ENCODE measurements around the gene MIP. TPM values are rescaled to one million over a fixed set of nuclear protein-coding genes. Genes with fewer than 3 reads are reported as not detected.
"Not testable (repeated sequence)": the region's sequence is repeated elsewhere in the genome, so short reads cannot be mapped to it uniquely, and the experiment has no call there.

Gene MIP
- total and polyA plus RNA-seq, 3 experiments from 2014 or later: 0.07 TPM; not detected in 2

GRCh38 chr12:56461235-56462159 lies 7.0 kb upstream of the MIP start:
- no peak for DNase-seq
- Histone ChIP-seq H3K27ac (ENCODE audit: low read depth, low read length) (no peak overlapping the region), H3K36me3 (ENCODE audit: insufficient read depth, low read length) (no peaks in the 10 kb centered on the region), H3K27me3 (ENCODE audit: insufficient read depth, low read length, poor library complexity, severe bottlenecking) (no peaks in the 10 kb centered on the region), H3K4me3 (ENCODE audit: low read length) (no peak overlapping the region), H3K9me3 (ENCODE audit: low read length) (no peaks in the 10 kb centered on the region), H3K4me1 (ENCODE audit: insufficient read depth, low read length) (peaks cover 4% of the 10 kb centered on the region)
- Mint-ChIP-seq H3K4me3 (no peak overlapping the region), H3K4me1 (peaks cover 3 to 5% (median 5%) of the 10 kb centered on the region in 3 donors), H3K27ac (no peak overlapping the region), H3K27me3 (no peaks in the 10 kb centered on the region), H3K36me3 (no peaks in the 10 kb centered on the region), H3K9me3 (no peaks in the 10 kb centered on the region)
- ChIA-PET POLR2A (interaction anchor here (1.0 kb wide), 2 partner anchors 194 to 203 kb away, joined by 3 read pairs; partner anchors contain the start of gene ANKRD52), CTCF (interaction anchor here (1.4 to 2.7 kb wide), 4 partner anchors 12 to 272 kb away, joined by 3 to 8 read pairs (median 4); partner anchors contain the start of genes CNPY2, SMARCC2 and TIMELESS)

DNA sequence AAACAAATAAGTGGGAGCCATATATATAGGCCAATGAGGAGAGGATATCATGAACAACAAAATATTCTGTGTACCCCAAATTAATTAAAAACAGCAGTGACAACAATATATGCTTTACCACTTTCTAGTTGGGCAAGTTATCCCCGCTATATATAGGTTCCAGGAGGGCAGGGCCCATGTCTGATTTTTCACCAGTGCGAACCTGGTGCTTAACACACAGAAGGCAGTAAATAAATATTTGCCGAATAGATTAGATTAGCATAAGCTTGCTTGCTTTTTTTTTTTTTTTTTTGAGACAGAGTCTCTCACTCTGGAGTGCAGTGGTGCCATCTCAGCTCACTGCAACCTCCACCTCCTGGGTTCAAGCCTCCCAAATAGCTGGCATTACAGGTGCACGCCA lies 3.4 kb upstream of the MIP start:
- peaks cover 0 to 2% of the 10 kb centered on the region in 2 donors for H3K27me3 Mint-ChIP-seq
- no peak for DNase-seq
- Histone ChIP-seq H3K4me1 (ENCODE audit: insufficient read depth, low read length) (no peaks in the 10 kb centered on the region), H3K27ac (ENCODE audit: low read depth, low read length) (no peak overlapping the region), H3K36me3 (ENCODE audit: insufficient read depth, low read length) (no peaks in the 10 kb centered on the region), H3K27me3 (ENCODE audit: insufficient read depth, low read length, poor library complexity, severe bottlenecking) (no peaks in the 10 kb centered on the region), H3K9me3 (ENCODE audit: low read length) (no peaks in the 10 kb centered on the region), H3K4me3 (ENCODE audit: low read length) (no peak overlapping the region)
- no peaks in the 10 kb centered on the region for H3K4me1 Mint-ChIP-seq
- no peaks in the 10 kb centered on the region for H3K9me3 Mint-ChIP-seq
- H3K4me3 Mint-ChIP-seq: no peak overlapping the region
- no peak overlapping the region for H3K27ac Mint-ChIP-seq
- ChIA-PET POLR2A (interaction anchor here (0.6 to 0.7 kb wide), 3 partner anchors 13 to 253 kb away, joined by 4 to 9 read pairs (median 6); partner anchors contain the start of gene STAT2), CTCF (no interaction called here)
- no peaks in the 10 kb centered on the region for H3K36me3 Mint-ChIP-seq

- no peaks in the 10 kb centered on the region for H3K36me3 ChIP-seq (ENCODE audit: insufficient read depth, low read length)
- Mint-ChIP-seq H3K27me3 (peaks cover 0 to 2% of the 10 kb centered on the region in 2 donors), H3K27ac (no peak overlapping the region), H3K4me1 (peaks cover 14 to 16% (median 16%) of the 10 kb centered on the region in 3 donors), H3K36me3 (peaks cover 0 to 4% (median 0%) of the 10 kb centered on the region in 3 donors), H3K9me3 (no peaks in the 10 kb centered on the region), H3K4me3 (peak overlapping the region in 3 of 7 donors; percentile 9 to 68 (median 62))
- no peak overlapping the region for H3K4me3 ChIP-seq (ENCODE audit: low read length)
- H3K4me1 ChIP-seq (ENCODE audit: insufficient read depth, low read length): peaks cover 8% of the 10 kb centered on the region
- no peak for DNase-seq
- ChIA-PET CTCF (interaction anchor here (1.4 to 4.6 kb wide), 2 partner anchors 13 to 332 kb away, joined by 3 to 27 read pairs; no protein-coding TSS in a partner anchor), POLR2A (interaction anchor here (0.6 to 0.7 kb wide), 3 partner anchors 53 to 524 kb away, joined by 3 to 5 read pairs (median 3); partner anchors contain the start of gene PYM1)
- H3K27me3 ChIP-seq (ENCODE audit: insufficient read depth, low read length, poor library complexity, severe bottlenecking): no peaks in the 10 kb centered on the region
- H3K27ac ChIP-seq (ENCODE audit: low read depth, low read length): no peak overlapping the region
- no peaks in the 10 kb centered on the region for H3K9me3 ChIP-seq (ENCODE audit: low read length)
Observed at GRCh38 chr12:56451147-56451546, 3.3 kb downstream of the MIP start.

DNA sequence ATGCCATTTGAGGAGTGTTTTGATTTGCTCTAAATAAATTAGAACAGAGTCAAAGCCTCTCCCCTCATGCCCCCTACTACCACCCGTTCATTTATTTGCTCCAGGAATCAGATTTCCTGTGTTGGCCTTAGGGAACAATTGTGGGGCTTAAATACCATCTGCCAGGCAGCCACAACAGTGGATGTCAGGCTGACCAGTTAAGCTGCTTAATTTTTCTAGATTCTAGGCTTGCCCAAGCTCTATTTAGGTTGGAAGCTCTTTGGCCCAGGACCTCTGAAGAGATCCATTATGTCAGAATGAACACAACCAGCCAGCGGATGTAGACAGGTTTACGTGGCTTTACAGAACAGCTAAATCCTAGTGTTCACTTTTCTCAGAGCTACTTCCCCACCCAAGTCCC lies 4.2 kb downstream of the MIP start:
- Mint-ChIP-seq H3K36me3 (peaks cover 0 to 4% (median 0%) of the 10 kb centered on the region in 3 donors), H3K9me3 (no peaks in the 10 kb centered on the region), H3K4me1 (peaks cover 14 to 16% (median 16%) of the 10 kb centered on the region in 3 donors), H3K4me3 (peak overlapping the region; percentile 91 to 96 (median 93)), H3K27me3 (no peaks in the 10 kb centered on the region), H3K27ac (peak overlapping the region in 6 of 8 donors; percentile 40 to 97 (median 94))
- Histone ChIP-seq H3K27ac (ENCODE audit: low read depth, low read length) (no peak overlapping the region), H3K4me3 (ENCODE audit: low read length) (peak overlapping the region; percentile 92), H3K36me3 (ENCODE audit: insufficient read depth, low read length) (no peaks in the 10 kb centered on the region), H3K9me3 (ENCODE audit: low read length) (no peaks in the 10 kb centered on the region), H3K27me3 (ENCODE audit: insufficient read depth, low read length, poor library complexity, severe bottlenecking) (no peaks in the 10 kb centered on the region), H3K4me1 (ENCODE audit: insufficient read depth, low read length) (peaks cover 8% of the 10 kb centered on the region)
- ChIA-PET CTCF (interaction anchor here (0.9 to 4.6 kb wide), 6 partner anchors 11 to 332 kb away, joined by 3 to 27 read pairs (median 4); partner anchors contain the start of gene CNPY2), POLR2A (interaction anchor here (0.5 to 1.9 kb wide), 12 partner anchors 10 to 1273 kb away, joined by 3 to 7 read pairs (median 4); partner anchors contain the start of genes ORMDL2, PYM1, SMARCC2 and SPRYD4)
- no peak for DNase-seq

GRCh38 chr12:56449622-56449984 lies 4.9 kb downstream of the MIP start:
- Histone ChIP-seq H3K4me3 (ENCODE audit: low read length) (peak overlapping the region; percentile 92), H3K9me3 (ENCODE audit: low read length) (no peaks in the 10 kb centered on the region), H3K27me3 (ENCODE audit: insufficient read depth, low read length, poor library complexity, severe bottlenecking) (no peaks in the 10 kb centered on the region), H3K36me3 (ENCODE audit: insufficient read depth, low read length) (no peaks in the 10 kb centered on the region), H3K27ac (ENCODE audit: low read depth, low read length) (peak overlapping the region; percentile 66), H3K4me1 (ENCODE audit: insufficient read depth, low read length) (peaks cover 8% of the 10 kb centered on the region)
- H3K27me3 Mint-ChIP-seq: no peaks in the 10 kb centered on the region
- ChIA-PET POLR2A (interaction anchor here (0.5 to 1.9 kb wide), 13 partner anchors 9 to 1273 kb away, joined by 3 to 9 read pairs (median 4); partner anchors contain the start of genes COQ10A, IL23A, ORMDL2 and PAN2), CTCF (interaction anchor here (1.0 to 4.6 kb wide), 8 partner anchors 12 to 331 kb away, joined by 3 to 27 read pairs (median 4); partner anchors contain the start of genes CNPY2 and SMARCC2)
- no peak for DNase-seq
- peaks cover 14 to 16% (median 16%) of the 10 kb centered on the region in 3 donors for H3K4me1 Mint-ChIP-seq
- peak overlapping the region; percentile 91 to 96 (median 93) for H3K4me3 Mint-ChIP-seq
- peak overlapping the region; percentile 60 to 98 (median 95) for H3K27ac Mint-ChIP-seq
- peaks cover 0 to 4% (median 3%) of the 10 kb centered on the region in 3 donors for H3K36me3 Mint-ChIP-seq
- H3K9me3 Mint-ChIP-seq: no peaks in the 10 kb centered on the region

DNA sequence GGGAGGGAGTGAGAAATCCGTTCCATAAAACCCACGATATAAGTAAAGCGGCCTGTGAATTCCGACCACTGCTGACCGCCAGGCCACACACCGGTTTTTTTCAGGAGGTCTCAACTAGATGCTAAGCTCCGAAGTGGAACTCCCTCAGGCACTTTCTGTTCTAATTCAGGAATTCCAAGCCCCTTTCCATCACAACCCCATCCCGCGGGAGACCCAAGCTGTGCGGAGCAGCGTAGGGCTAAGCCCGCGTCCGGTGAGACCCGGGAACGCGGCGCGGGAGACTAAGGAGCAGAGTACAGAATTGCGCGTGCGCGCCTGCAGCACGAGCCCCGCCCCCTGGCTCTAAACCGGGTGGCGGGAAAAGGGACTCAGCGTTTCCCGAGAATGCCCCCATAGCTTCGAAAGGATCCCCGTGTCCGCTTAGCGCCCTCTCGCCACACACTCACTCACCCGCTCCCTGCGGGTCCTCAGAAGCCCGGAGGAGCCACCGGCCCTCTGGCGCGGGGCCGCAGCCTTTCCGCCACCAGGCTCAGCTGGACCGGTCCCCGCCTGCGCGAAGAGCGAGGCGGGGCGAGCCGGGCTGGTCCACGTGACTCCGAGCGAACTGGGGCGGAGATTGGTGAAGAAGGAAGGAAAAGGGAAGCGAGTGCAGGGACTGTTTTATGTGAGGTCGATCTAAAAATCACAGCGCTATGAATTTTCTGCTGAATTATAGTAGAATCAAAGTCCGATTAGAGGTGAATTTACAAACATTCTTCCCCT lies 5.4 kb downstream of the MIP start, which contains the start of gene TIMELESS:
TIMELESS (minus strand) TSS at position 567 of the 762 bp plus-strand sequence. CDS start 15,256 bp downstream, outside the sequence.
- DNase-seq: peak; percentile 78 to 88 (median 84)
- Histone ChIP-seq H3K27ac (ENCODE audit: low read depth, low read length) (peak within 1 kb of the TSS; percentile 66), H3K4me3 (ENCODE audit: low read length) (peak within 1 kb of the TSS; percentile 92), H3K4me1 (ENCODE audit: insufficient read depth, low read length) (peaks cover 8% of the 10 kb centered on the region), H3K9me3 (ENCODE audit: low read length) (no peaks in the 10 kb centered on the region), H3K27me3 (ENCODE audit: insufficient read depth, low read length, poor library complexity, severe bottlenecking) (no peaks in the 10 kb centered on the region), H3K36me3 (ENCODE audit: insufficient read depth, low read length) (no peaks in the 10 kb centered on the region)
- Mint-ChIP-seq H3K36me3 (peaks cover 0 to 9% (median 4%) of the 10 kb centered on the region in 3 donors), H3K4me3 (peak within 1 kb of the TSS; percentile 91 to 96 (median 93)), H3K4me1 (peaks cover 14 to 18% (median 16%) of the 10 kb centered on the region in 3 donors), H3K27ac (peak within 1 kb of the TSS; percentile 60 to 98 (median 95)), H3K9me3 (peaks cover 0 to 4% (median 0%) of the 10 kb centered on the region in 5 donors), H3K27me3 (no peaks in the 10 kb centered on the region)
- ChIA-PET POLR2A (interaction anchor here (0.7 to 1.9 kb wide), 12 partner anchors 10 to 631 kb away, joined by 3 to 6 read pairs (median 3); partner anchors contain the start of genes COQ10A, IL23A, ORMDL2 and PAN2), CTCF (interaction anchor here (1.0 to 4.6 kb wide), 6 partner anchors 12 to 260 kb away, joined by 3 to 27 read pairs (median 4); partner anchors contain the start of genes CNPY2 and SMARCC2)

- H3K9me3 ChIP-seq (ENCODE audit: low read length); H3K36me3 ChIP-seq (ENCODE audit: insufficient read depth, low read length); H3K27me3 Mint-ChIP-seq; POLR2A ChIA-PET; H3K27me3 ChIP-seq (ENCODE audit: insufficient read depth, low read length, poor library complexity, severe bottlenecking); H3K4me1 Mint-ChIP-seq; H3K27ac ChIP-seq (ENCODE audit: low read depth, low read length); H3K9me3 Mint-ChIP-seq; H3K4me1 ChIP-seq (ENCODE audit: insufficient read depth, low read length); CTCF ChIA-PET; H3K4me3 ChIP-seq (ENCODE audit: low read length); H3K4me3 Mint-ChIP-seq; DNase-seq: not testable (repeated sequence)
- peaks cover 0 to 15% (median 0%) of the 10 kb centered on the region in 3 donors for H3K36me3 Mint-ChIP-seq
- peak overlapping the region in 1 of 8 donors; percentile 70 for H3K27ac Mint-ChIP-seq
Observed at GRCh38 chr12:56443208-56443607, 11.2 kb downstream of the MIP start.
